H1 (cell line): ENCODE measurements around the gene APBA3.

Experiments
- BACH1 ChIP-seq: IDR thresholded peaks from 2 replicates; pipeline ENCODE4 v1.6.1; 2012; ENCODE audit warnings: low read length, improper control_type of control experiment
- CHD2 ChIP-seq: IDR thresholded peaks from 2 replicates; pipeline ENCODE4 v1.6.1; 2012; ENCODE audit warnings: low read length, improper control_type of control experiment
- EP300 ChIP-seq, 2 experiments: IDR thresholded peaks; 1 replicate in 1 of 2; 2 replicates in 1 of 2; pipeline ENCODE4 v1.6.1; 2011 to 2012; ENCODE audit warnings: low read depth in 2 of 2, low read length in 2 of 2, mild to moderate bottlenecking in 2 of 2, borderline replicate concordance in 1 of 2, inconsistent platforms in 1 of 2, moderate library complexity in 1 of 2
- EZH2 ChIP-seq: fragments of 200-600 bp; sonication (generic); IDR thresholded peaks from 2 replicates; pipeline ENCODE4 v1.7.1; 2012; ENCODE audit warnings: low read depth, mild to moderate bottlenecking, moderate library complexity, low read length, inconsistent platforms; ENCODE audit not compliant: severe bottlenecking
- HDAC2 ChIP-seq, 2 experiments: fragments of 300-600 bp in 1 of 2; sonication (generic) in 1 of 2; IDR thresholded peaks; 2 replicates each; pipeline ENCODE4 v1.6.1; 2011 to 2012; ENCODE audit warnings: low read depth in 2 of 2, low read length in 2 of 2, mild to moderate bottlenecking in 2 of 2, moderate library complexity in 2 of 2, borderline replicate concordance in 1 of 2, inconsistent platforms in 1 of 2
- KDM1A ChIP-seq: fragments of 200-600, 300-600 bp; sonication (generic); IDR thresholded peaks from 2 replicates; pipeline ENCODE4 v1.7.1; 2016; ENCODE audit warnings: mild to moderate bottlenecking, low read length, borderline replicate concordance
- MAFK ChIP-seq: IDR thresholded peaks from 2 replicates; pipeline ENCODE4 v1.6.1; 2012; ENCODE audit warnings: low read depth, mild to moderate bottlenecking, improper control_type of control experiment, low read length
- NRF1 ChIP-seq: IDR thresholded peaks from 2 replicates; pipeline ENCODE4 v1.6.1; 2011; ENCODE audit warnings: mild to moderate bottlenecking, low read depth, low read length, improper control_type of control experiment
- POLR2A ChIP-seq, 2 experiments: IDR thresholded peaks; 1 replicate in 1 of 2; 2 replicates in 1 of 2; pipeline ENCODE4 v1.6.1; 2011; ENCODE audit warnings: low read depth in 2 of 2, low read length in 2 of 2, mild to moderate bottlenecking in 2 of 2; ENCODE audit errors: control extremely low read depth in 1 of 2
- POLR2AphosphoS5 ChIP-seq: IDR thresholded peaks from 2 replicates; pipeline ENCODE4 v1.6.1; 2011; ENCODE audit warnings: low read depth, low read length
- SP2 ChIP-seq: IDR thresholded peaks from 2 replicates; pipeline ENCODE4 v1.6.1; 2012; ENCODE audit warnings: mild to moderate bottlenecking, low read length, inconsistent platforms
- TCF12 ChIP-seq: IDR thresholded peaks from 2 replicates; pipeline ENCODE4 v1.6.1; 2011; ENCODE audit warnings: low read depth, mild to moderate bottlenecking, low read length
- ZNF274 ChIP-seq: IDR thresholded peaks from 2 replicates; pipeline ENCODE4 v1.7.0; 2012; ENCODE audit warnings: low read length, borderline replicate concordance; ENCODE audit errors: extremely low read depth
- TF ChIP-seq, protein P1 (sequence below), 3 experiments: IDR thresholded peaks; 1 replicate in 2 of 3; 2 replicates in 1 of 3; pipeline versions ENCODE4 v1.5.1 to v1.6.1; 2011; ENCODE audit warnings: low read length in 3 of 3, mild to moderate bottlenecking in 3 of 3, inconsistent platforms in 2 of 3, low read depth in 1 of 3, moderate library complexity in 1 of 3; ENCODE audit not compliant: insufficient read depth in 1 of 3; ENCODE audit errors: control extremely low read depth in 1 of 3

DNA sequence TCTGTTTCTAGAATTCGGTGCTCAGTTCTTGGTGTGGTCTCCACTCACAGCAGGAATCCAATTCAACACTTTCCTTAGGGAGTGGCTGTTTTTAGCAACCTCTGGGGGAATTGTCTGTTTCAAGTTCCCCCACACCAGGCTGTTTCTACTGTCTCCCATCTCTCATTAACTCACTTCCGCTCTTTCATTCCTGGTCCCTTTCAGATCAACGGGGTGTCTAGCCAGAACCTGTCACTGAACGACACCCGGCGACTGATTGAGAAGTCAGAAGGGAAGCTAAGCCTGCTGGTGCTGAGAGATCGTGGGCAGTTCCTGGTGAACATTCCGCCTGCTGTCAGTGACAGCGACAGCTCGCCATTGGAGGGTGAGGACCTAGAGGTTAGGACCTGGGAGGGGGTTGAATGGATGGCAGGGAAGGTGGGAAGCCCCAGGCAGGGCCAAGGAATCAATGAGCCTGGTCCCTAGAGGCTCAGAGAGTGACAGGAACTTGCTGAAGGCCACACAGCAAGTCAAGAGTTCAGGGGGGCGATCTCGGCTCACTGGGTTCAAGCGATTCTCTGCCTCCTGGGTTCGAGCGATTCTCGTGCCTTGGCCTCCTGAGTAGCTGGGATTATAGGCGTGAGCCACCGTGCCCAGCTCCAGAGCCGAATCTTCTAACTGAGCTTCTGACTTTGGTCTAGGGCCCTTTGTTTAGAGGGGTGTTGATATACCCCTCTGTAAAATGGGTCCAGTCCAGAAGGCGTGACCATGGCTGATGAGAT is 27.8 kb downstream of the APBA3 start:
- TF ChIP-seq POLR2A (IDR thresholded peaks at IDR 0.05; ENCODE audit: control extremely low read depth in 1 of 2, low read depth in 2 of 2, low read length in 2 of 2): no peak
- TF ChIP-seq, protein P1, sequence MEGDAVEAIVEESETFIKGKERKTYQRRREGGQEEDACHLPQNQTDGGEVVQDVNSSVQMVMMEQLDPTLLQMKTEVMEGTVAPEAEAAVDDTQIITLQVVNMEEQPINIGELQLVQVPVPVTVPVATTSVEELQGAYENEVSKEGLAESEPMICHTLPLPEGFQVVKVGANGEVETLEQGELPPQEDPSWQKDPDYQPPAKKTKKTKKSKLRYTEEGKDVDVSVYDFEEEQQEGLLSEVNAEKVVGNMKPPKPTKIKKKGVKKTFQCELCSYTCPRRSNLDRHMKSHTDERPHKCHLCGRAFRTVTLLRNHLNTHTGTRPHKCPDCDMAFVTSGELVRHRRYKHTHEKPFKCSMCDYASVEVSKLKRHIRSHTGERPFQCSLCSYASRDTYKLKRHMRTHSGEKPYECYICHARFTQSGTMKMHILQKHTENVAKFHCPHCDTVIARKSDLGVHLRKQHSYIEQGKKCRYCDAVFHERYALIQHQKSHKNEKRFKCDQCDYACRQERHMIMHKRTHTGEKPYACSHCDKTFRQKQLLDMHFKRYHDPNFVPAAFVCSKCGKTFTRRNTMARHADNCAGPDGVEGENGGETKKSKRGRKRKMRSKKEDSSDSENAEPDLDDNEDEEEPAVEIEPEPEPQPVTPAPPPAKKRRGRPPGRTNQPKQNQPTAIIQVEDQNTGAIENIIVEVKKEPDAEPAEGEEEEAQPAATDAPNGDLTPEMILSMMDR (IDR thresholded peaks at IDR 0.05; ENCODE audit: control extremely low read depth in 1 of 3, insufficient read depth in 1 of 3, low read depth in 1 of 3, low read length in 3 of 3): no peak
- no peak for TF ChIP-seq KDM1A
- no peak for TF ChIP-seq HDAC2 (IDR thresholded peaks at IDR 0.05; ENCODE audit: borderline replicate concordance in 1 of 2, low read depth in 2 of 2, low read length in 2 of 2)
- TF ChIP-seq SP2: no peak
- TF ChIP-seq NRF1: no peak
- no peak for TF ChIP-seq BACH1
- no peak for TF ChIP-seq POLR2AphosphoS5
- no peak for TF ChIP-seq EP300 (IDR thresholded peaks at IDR 0.05; ENCODE audit: borderline replicate concordance in 1 of 2, low read depth in 2 of 2, low read length in 2 of 2)
- TF ChIP-seq TCF12: no peak
- no peak for TF ChIP-seq ZNF274
- TF ChIP-seq EZH2: no peak
- TF ChIP-seq MAFK: no peak
- TF ChIP-seq CHD2: no peak
